ENCODE results near the gene STK4.
"Not testable (repeated sequence)": the region's sequence is repeated elsewhere in the genome, so short reads cannot be mapped to it uniquely, and the experiment has no call there.

The STK4 gene

DNA sequence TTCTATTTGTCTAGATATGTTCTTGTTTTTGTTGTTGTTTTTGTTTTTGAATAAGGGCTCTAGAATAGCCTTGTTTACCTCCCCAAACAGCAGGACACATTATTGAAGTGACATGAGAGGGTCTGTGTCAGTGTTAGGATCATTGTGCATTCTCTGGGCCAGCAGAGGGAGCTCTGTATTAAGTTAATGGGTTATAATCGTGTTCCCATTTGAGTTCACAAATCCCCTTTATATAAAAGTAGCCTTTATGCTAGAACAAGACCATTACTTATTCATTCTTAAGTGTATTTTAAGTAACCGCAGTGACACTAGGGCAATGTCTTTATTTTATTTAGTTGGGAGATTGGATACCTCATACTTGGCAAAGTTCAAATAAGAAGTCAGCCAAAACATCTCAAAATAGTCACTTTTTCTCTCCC is 44.8 kb downstream of the STK4 start:
- Histone ChIP-seq H3K9me3 (ENCODE audit: control insufficient read depth, low read length) (no peaks in the 10 kb centered on the region), H3K27me3 (ENCODE audit: control insufficient read depth, insufficient read depth, low read length, poor library complexity, severe bottlenecking) (no peaks in the 10 kb centered on the region), H3K4me1 (ENCODE audit: control insufficient read depth, insufficient read depth, low read length) (no peaks in the 10 kb centered on the region), H3K27ac (ENCODE audit: insufficient read depth, low read depth, low read length, poor library complexity, severe bottlenecking) (no peak overlapping the region), H3K36me3 (ENCODE audit: control insufficient read depth, insufficient read depth, low read length) (no peaks in the 10 kb centered on the region), H3K4me3 (ENCODE audit: insufficient read depth, low read depth, low read length) (no peak overlapping the region)
- 86% methylated on average over 1 of the region's 2 CpGs; no CpG with 5 or more reads in 1 of the 2 experiments for WGBS, 2 experiments

GRCh38 chr20:45012682-45013302 is 46.5 kb downstream of the STK4 start:
- WGBS, 2 experiments: 80 to 97% methylated on average over 3 of the region's 3 CpGs
- no peaks in the 10 kb centered on the region for H3K4me1 ChIP-seq (ENCODE audit: control insufficient read depth, insufficient read depth, low read length)
- no peak overlapping the region for H3K27ac ChIP-seq (ENCODE audit: insufficient read depth, low read depth, low read length, poor library complexity, severe bottlenecking)
- H3K9me3 ChIP-seq (ENCODE audit: control insufficient read depth, low read length): no peaks in the 10 kb centered on the region
- no peaks in the 10 kb centered on the region for H3K36me3 ChIP-seq (ENCODE audit: control insufficient read depth, insufficient read depth, low read length)
- no peaks in the 10 kb centered on the region for H3K27me3 ChIP-seq (ENCODE audit: control insufficient read depth, insufficient read depth, low read length, poor library complexity, severe bottlenecking)
- no peak overlapping the region for H3K4me3 ChIP-seq (ENCODE audit: insufficient read depth, low read depth, low read length)

DNA sequence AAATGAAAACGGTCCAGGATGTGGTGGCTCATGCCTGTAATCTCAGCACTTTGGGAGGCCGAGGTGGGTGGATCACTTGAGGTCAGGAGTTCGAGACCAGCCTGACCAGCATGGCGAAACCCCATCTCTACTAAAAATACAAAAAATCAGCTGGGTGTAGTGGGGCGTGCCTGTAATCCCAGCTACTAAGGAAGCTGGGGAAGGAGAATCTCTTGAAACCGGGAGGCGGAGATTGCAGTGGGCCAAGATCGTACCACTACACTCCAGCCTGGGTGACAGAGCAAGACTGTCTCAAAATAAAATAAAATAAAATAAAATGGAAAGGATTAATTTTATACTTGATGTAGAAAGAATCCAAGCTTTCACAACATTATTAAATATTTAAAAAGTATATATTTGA is 47.8 kb downstream of the STK4 start:
- not testable (repeated sequence) for H3K36me3 ChIP-seq (ENCODE audit: control insufficient read depth, insufficient read depth, low read length); H3K27me3 ChIP-seq (ENCODE audit: control insufficient read depth, insufficient read depth, low read length, poor library complexity, severe bottlenecking); H3K4me3 ChIP-seq (ENCODE audit: insufficient read depth, low read depth, low read length); H3K4me1 ChIP-seq (ENCODE audit: control insufficient read depth, insufficient read depth, low read length); H3K9me3 ChIP-seq (ENCODE audit: control insufficient read depth, low read length); H3K27ac ChIP-seq (ENCODE audit: insufficient read depth, low read depth, low read length, poor library complexity, severe bottlenecking)
- 85% methylated on average over 6 to 8 of the region's 8 CpGs for WGBS, 2 experiments

GRCh38 chr20:45014671-45015415 is 48.5 kb downstream of the STK4 start:
- Histone ChIP-seq H3K9me3 (ENCODE audit: control insufficient read depth, low read length) (no peaks in the 10 kb centered on the region), H3K36me3 (ENCODE audit: control insufficient read depth, insufficient read depth, low read length) (no peaks in the 10 kb centered on the region), H3K27ac (ENCODE audit: insufficient read depth, low read depth, low read length, poor library complexity, severe bottlenecking) (no peak overlapping the region), H3K4me3 (ENCODE audit: insufficient read depth, low read depth, low read length) (no peak overlapping the region), H3K4me1 (ENCODE audit: control insufficient read depth, insufficient read depth, low read length) (no peaks in the 10 kb centered on the region), H3K27me3 (ENCODE audit: control insufficient read depth, insufficient read depth, low read length, poor library complexity, severe bottlenecking) (no peaks in the 10 kb centered on the region)
- WGBS, 2 experiments: 94% methylated on average over 4 of the region's 4 CpGs

DNA sequence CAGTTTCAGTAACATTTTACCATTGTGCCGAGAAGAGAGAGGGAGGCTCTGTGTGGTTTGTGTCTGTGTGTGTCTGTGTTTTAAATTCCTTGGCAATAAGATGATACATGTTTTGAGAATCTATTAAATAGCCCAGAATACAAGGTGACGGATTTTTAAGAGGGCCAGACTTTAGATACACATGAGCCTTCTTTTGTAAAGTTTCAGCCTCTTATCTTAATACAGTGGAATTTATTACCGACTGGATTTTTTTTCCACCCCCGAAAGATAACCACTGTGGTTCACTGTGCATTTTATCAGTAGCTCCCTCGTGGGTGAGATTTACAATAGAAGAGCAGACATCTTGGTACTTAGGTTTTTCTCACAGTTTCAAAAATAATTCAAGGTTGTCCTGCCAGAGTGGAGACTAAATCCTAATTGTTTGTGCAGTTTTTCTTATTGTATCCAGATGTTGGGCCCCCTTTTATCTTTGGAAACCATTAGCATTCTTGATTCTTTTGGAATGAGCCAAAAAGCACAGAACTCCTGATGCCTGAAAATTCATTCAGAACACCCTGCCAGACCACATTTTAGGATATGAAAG is 49.9 kb downstream of the STK4 start:
- H3K36me3 ChIP-seq (ENCODE audit: control insufficient read depth, insufficient read depth, low read length): no peaks in the 10 kb centered on the region
- 91 to 96% methylated on average over 5 of the region's 5 CpGs for WGBS, 2 experiments

GRCh38 chr20:45017281-45017680 is 51.0 kb downstream of the STK4 start:
- Histone ChIP-seq H3K27ac (ENCODE audit: insufficient read depth, low read depth, low read length, poor library complexity, severe bottlenecking) (no peak overlapping the region), H3K36me3 (ENCODE audit: control insufficient read depth, insufficient read depth, low read length) (no peaks in the 10 kb centered on the region), H3K4me1 (ENCODE audit: control insufficient read depth, insufficient read depth, low read length) (no peaks in the 10 kb centered on the region), H3K9me3 (ENCODE audit: control insufficient read depth, low read length) (no peaks in the 10 kb centered on the region), H3K27me3 (ENCODE audit: control insufficient read depth, insufficient read depth, low read length, poor library complexity, severe bottlenecking) (no peaks in the 10 kb centered on the region), H3K4me3 (ENCODE audit: insufficient read depth, low read depth, low read length) (no peak overlapping the region)
- WGBS, 2 experiments: 79 to 81% methylated on average over 5 of the region's 5 CpGs

More for the DNA sequence above, 49.9 kb downstream of the STK4 start:
- Histone ChIP-seq H3K4me1 (ENCODE audit: control insufficient read depth, insufficient read depth, low read length) (no peaks in the 10 kb centered on the region), H3K27ac (ENCODE audit: insufficient read depth, low read depth, low read length, poor library complexity, severe bottlenecking) (no peak overlapping the region), H3K27me3 (ENCODE audit: control insufficient read depth, insufficient read depth, low read length, poor library complexity, severe bottlenecking) (no peaks in the 10 kb centered on the region), H3K9me3 (ENCODE audit: control insufficient read depth, low read length) (no peaks in the 10 kb centered on the region), H3K4me3 (ENCODE audit: insufficient read depth, low read depth, low read length) (no peak overlapping the region)

- Histone ChIP-seq H3K27me3 (ENCODE audit: control insufficient read depth, insufficient read depth, low read length, poor library complexity, severe bottlenecking) (no peaks in the 10 kb centered on the region), H3K4me3 (ENCODE audit: insufficient read depth, low read depth, low read length) (no peak overlapping the region), H3K36me3 (ENCODE audit: control insufficient read depth, insufficient read depth, low read length) (no peaks in the 10 kb centered on the region), H3K27ac (ENCODE audit: insufficient read depth, low read depth, low read length, poor library complexity, severe bottlenecking) (no peak overlapping the region), H3K4me1 (ENCODE audit: control insufficient read depth, insufficient read depth, low read length) (no peaks in the 10 kb centered on the region), H3K9me3 (ENCODE audit: control insufficient read depth, low read length) (no peaks in the 10 kb centered on the region)
Observed at GRCh38 chr20:45017857-45018256, 51.5 kb downstream of the STK4 start.

DNA sequence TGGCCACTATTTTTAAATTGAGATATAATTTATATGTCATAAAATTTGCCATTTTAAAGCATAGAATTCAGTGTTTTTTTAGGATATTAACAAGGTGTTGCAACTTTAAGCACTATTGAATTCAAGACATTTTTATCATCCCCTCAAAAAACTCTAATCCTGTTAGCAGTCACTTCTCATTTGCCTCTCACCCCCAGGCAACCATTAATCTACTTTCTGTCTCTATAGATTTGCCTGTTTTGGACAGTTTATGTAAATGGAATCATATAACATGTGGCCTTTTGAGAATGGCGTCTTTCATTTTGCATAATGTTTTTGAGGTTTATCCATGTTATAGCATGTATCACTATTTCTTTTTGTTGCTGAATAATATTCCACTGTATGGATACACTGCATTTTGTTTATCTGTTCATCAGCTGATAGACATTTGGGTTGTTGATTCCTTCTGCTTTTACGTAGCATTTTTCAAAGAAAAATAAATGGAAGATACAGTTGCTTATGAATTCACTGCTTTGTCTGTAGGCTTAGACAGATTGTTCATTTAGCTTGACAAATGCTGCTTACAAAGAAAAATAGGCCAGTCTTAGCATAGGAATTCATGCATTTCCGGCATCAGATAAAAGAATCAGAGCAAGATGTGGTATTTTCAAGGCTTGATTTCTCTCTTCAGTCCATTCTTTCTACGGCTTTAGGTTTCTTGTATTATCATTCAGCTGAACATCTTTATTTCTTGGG is 52.9 kb downstream of the STK4 start:
- Histone ChIP-seq H3K27ac (ENCODE audit: insufficient read depth, low read depth, low read length, poor library complexity, severe bottlenecking) (no peak overlapping the region), H3K27me3 (ENCODE audit: control insufficient read depth, insufficient read depth, low read length, poor library complexity, severe bottlenecking) (no peaks in the 10 kb centered on the region), H3K4me3 (ENCODE audit: insufficient read depth, low read depth, low read length) (no peak overlapping the region), H3K4me1 (ENCODE audit: control insufficient read depth, insufficient read depth, low read length) (no peaks in the 10 kb centered on the region), H3K36me3 (ENCODE audit: control insufficient read depth, insufficient read depth, low read length) (no peaks in the 10 kb centered on the region), H3K9me3 (ENCODE audit: control insufficient read depth, low read length) (no peaks in the 10 kb centered on the region)
- WGBS, 2 experiments: 95 to 97% methylated on average over 3 to 4 of the region's 4 CpGs

DNA sequence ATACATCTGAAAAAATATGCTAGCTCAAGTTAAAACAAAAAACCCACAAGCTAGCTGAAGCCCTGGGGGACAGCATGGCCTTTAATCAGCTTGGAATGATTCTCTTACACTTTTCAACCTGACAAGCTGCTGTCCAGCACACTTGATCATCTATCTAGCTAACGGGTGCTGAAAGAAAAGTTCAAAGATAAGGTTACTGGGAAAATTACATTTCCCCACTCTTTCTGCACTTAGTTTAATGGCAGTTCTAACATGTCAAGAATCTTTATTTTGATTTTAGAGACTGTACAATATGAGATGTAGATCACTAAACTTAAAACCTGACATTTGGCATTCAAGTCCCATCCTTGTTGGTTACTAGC is 53.4 kb downstream of the STK4 start:
- no peak overlapping the region for H3K4me3 ChIP-seq (ENCODE audit: insufficient read depth, low read depth, low read length)
- H3K9me3 ChIP-seq (ENCODE audit: control insufficient read depth, low read length): no peaks in the 10 kb centered on the region
- no peaks in the 10 kb centered on the region for H3K27me3 ChIP-seq (ENCODE audit: control insufficient read depth, insufficient read depth, low read length, poor library complexity, severe bottlenecking)
- no peaks in the 10 kb centered on the region for H3K36me3 ChIP-seq (ENCODE audit: control insufficient read depth, insufficient read depth, low read length)
- H3K27ac ChIP-seq (ENCODE audit: insufficient read depth, low read depth, low read length, poor library complexity, severe bottlenecking): no peak overlapping the region
- H3K4me1 ChIP-seq (ENCODE audit: control insufficient read depth, insufficient read depth, low read length): no peaks in the 10 kb centered on the region
- WGBS, 2 experiments: 57 to 93% methylated on average over 1 of the region's 1 CpG

DNA sequence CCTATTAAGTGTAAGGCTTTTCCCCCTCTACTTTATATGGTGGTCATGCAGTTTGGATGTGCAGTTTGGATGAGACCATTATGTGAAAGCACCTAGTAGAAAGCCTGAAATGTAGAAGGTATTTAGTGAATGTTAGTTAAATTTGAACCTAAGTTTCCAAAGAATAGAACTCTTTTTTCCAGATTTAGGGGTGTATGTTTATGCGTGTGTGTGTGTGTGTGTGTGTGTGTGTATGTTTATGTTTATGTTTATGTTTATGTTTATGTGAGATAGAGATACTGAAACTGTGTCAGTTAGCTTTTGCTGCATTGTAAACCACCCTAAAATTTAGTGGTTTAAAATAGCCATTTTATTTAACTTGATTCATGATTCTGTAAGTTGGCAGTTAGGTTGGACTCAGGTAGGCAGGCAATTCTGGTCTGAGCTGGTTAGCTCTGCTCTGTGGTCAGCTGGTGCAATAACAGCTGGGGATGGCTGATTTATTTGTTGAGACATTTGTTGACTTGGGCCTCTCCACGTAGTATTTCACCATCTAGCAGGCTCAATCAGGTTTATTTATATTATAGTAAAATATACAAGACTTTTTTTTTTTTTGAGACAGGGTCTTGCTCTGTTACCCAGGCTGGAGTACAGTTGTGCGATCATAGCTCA is 54.0 kb downstream of the STK4 start:
- 89 to 100% methylated on average over 2 to 3 of the region's 3 CpGs for WGBS, 2 experiments
- no peak overlapping the region for H3K4me3 ChIP-seq (ENCODE audit: insufficient read depth, low read depth, low read length)
- no peaks in the 10 kb centered on the region for H3K9me3 ChIP-seq (ENCODE audit: control insufficient read depth, low read length)
- no peaks in the 10 kb centered on the region for H3K27me3 ChIP-seq (ENCODE audit: control insufficient read depth, insufficient read depth, low read length, poor library complexity, severe bottlenecking)
- H3K4me1 ChIP-seq (ENCODE audit: control insufficient read depth, insufficient read depth, low read length): no peaks in the 10 kb centered on the region
- H3K36me3 ChIP-seq (ENCODE audit: control insufficient read depth, insufficient read depth, low read length): no peaks in the 10 kb centered on the region
- H3K27ac ChIP-seq (ENCODE audit: insufficient read depth, low read depth, low read length, poor library complexity, severe bottlenecking): no peak overlapping the region
